CD14-positive monocyte (primary cell): ENCODE data around the gene INCENP. TPM values are rescaled to one million over a fixed set of nuclear protein-coding genes. Genes with fewer than 3 reads are reported as not detected.

Source experiments
- DNase-seq, 3 donors: peaks; one replicate each; pipeline ENCODE4 v3.0.0-alpha.2; 2011 to 2022
- H2AFZ ChIP-seq: 2 replicates; pipeline ENCODE4 v1.6.0; 2012; ENCODE audit warnings: mild to moderate bottlenecking, low read depth, low read length, inconsistent platforms; ENCODE audit not compliant: insufficient read depth, poor library complexity, severe bottlenecking
- H3K27ac ChIP-seq, 2 donors: 1 replicate in 1 of 2; 2 replicates in 1 of 2; pipeline ENCODE4 v1.5.1; 2012 to 2013; ENCODE audit warnings: low read length in 2 of 2, control low read depth in 1 of 2, inconsistent platforms in 1 of 2, low read depth in 1 of 2, mild to moderate bottlenecking in 1 of 2
- H3K27me3 ChIP-seq, 2 donors: one replicate each; pipeline versions ENCODE4 v1.6.0 to v1.6.1; 2011 to 2013; ENCODE audit warnings: low read length in 2 of 2; ENCODE audit not compliant: control insufficient read depth in 2 of 2, insufficient read depth in 2 of 2
- H3K36me3 ChIP-seq, 2 donors: replicated peaks in 1 of 2; 1 replicate in 1 of 2; 2 replicates in 1 of 2; pipeline versions ENCODE4 v1.5.1 to v1.6.1; 2012 to 2013; ENCODE audit warnings: low read length in 2 of 2, control low read depth in 1 of 2, inconsistent platforms in 1 of 2, mild to moderate bottlenecking in 1 of 2; ENCODE audit not compliant: insufficient read depth in 2 of 2, control insufficient read depth in 1 of 2
- H3K4me1 ChIP-seq, 2 donors: 1 replicate in 1 of 2; 2 replicates in 1 of 2; pipeline versions ENCODE4 v1.5.1 to v1.6.1; 2012 to 2013; ENCODE audit warnings: low read length in 2 of 2, control low read depth in 1 of 2, inconsistent platforms in 1 of 2, mild to moderate bottlenecking in 1 of 2, moderate library complexity in 1 of 2; ENCODE audit not compliant: insufficient read depth in 2 of 2, control insufficient read depth in 1 of 2
- H3K4me2 ChIP-seq: replicated peaks from 2 replicates; pipeline ENCODE3; 2012; ENCODE audit warnings: low read length, moderate library complexity, mild to moderate bottlenecking; ENCODE audit not compliant: poor library complexity, severe bottlenecking; ENCODE audit errors: extremely low read depth
- H3K4me3 ChIP-seq, 3 experiments: fragments of 200-600 bp in 1 of 3; sonication (generic) in 1 of 3; replicated peaks in 1 of 3; 1 replicate in 2 of 3; 2 replicates in 1 of 3; pipeline ENCODE4 v1.5.1; 2011 to 2013; ENCODE audit warnings: low read length in 3 of 3, mild to moderate bottlenecking in 3 of 3, control low read depth in 2 of 3, low read depth in 2 of 3, inconsistent platforms in 1 of 3, moderate library complexity in 1 of 3
- H3K79me2 ChIP-seq: 2 replicates; pipeline ENCODE4 v1.6.0; 2012; ENCODE audit warnings: mild to moderate bottlenecking, control low read depth, inconsistent platforms, low read length, moderate library complexity; ENCODE audit not compliant: insufficient read depth
- H3K9ac ChIP-seq: 2 replicates; pipeline ENCODE4 v1.6.0; 2017; ENCODE audit warnings: low read length, mild to moderate bottlenecking; ENCODE audit not compliant: insufficient read depth, poor library complexity, severe bottlenecking
- H3K9me3 ChIP-seq, 2 donors: replicated peaks in 1 of 2; 1 replicate in 1 of 2; 2 replicates in 1 of 2; pipeline versions ENCODE4 v1.5.1 to v1.6.1; 2012 to 2013; ENCODE audit warnings: low read length in 2 of 2, control low read depth in 1 of 2; ENCODE audit not compliant: control insufficient read depth in 1 of 2, insufficient read depth in 1 of 2
- H4K20me1 ChIP-seq: 2 replicates; pipeline ENCODE4 v1.6.0; 2012; ENCODE audit warnings: mild to moderate bottlenecking, low read length, control low read depth, moderate library complexity; ENCODE audit not compliant: insufficient read depth
- H3K27ac Mint-ChIP-seq, 7 donors: one replicate each; pipeline ENCODE4 v1.8.0; 2020; ENCODE audit warnings: mild to moderate bottlenecking in 7 of 7, mixed read lengths in 7 of 7, moderate library complexity in 6 of 7, inconsistent platforms in 2 of 7
- H3K27me3 Mint-ChIP-seq, 3 donors: one replicate each; pipeline ENCODE4 v1.8.0; 2021 to 2022; ENCODE audit warnings: low read depth in 3 of 3, mild to moderate bottlenecking in 3 of 3, mixed read lengths in 3 of 3, moderate library complexity in 3 of 3, inconsistent platforms in 1 of 3
- H3K36me3 Mint-ChIP-seq, 2 donors: one replicate each; pipeline ENCODE4 v1.8.0; 2020; ENCODE audit warnings: mixed read lengths in 2 of 2, inconsistent platforms in 1 of 2, mild to moderate bottlenecking in 1 of 2
- H3K4me1 Mint-ChIP-seq: one replicate; pipeline ENCODE4 v1.8.0; 2020; ENCODE audit warnings: mild to moderate bottlenecking, mixed read lengths
- H3K4me3 Mint-ChIP-seq, 2 donors: one replicate each; pipeline ENCODE4 v1.8.0; 2020; ENCODE audit warnings: mild to moderate bottlenecking in 2 of 2, mixed read lengths in 2 of 2, moderate library complexity in 1 of 2
- H3K9me3 Mint-ChIP-seq, 7 donors: one replicate each; pipeline ENCODE4 v1.8.0; 2020 to 2022; ENCODE audit warnings: mixed read lengths in 7 of 7, mild to moderate bottlenecking in 6 of 7, moderate library complexity in 6 of 7, inconsistent platforms in 2 of 7
- CTCF ChIP-seq: fragments of 200-600 bp; IDR thresholded peaks from one replicate; pipeline ENCODE4 v1.8.0; 2022; ENCODE audit warnings: antibody characterized with exemption, mild to moderate bottlenecking
- WGBS: methylation state at CpG from one replicate; pipeline ENCODE4 v1.1.5; 2013; ENCODE audit warnings: missing lambda C conversion rate; ENCODE audit not compliant: insufficient coverage; 5-methylcytosine and 5-hydroxymethylcytosine counted together
- intact Hi-C, 2 donors: fragments of 100-400 bp; cut with micrococcal nuclease; formaldehyde crosslinking; loops; one replicate each; pipeline versions ENCODE4 v1.15.0 to v1.15.1; 2023
- polyA plus RNA-seq, 3 donors: library from polyadenylated mRNA; depleted of rRNA in 1 of 3; unstranded in 2 of 3; stranded (reverse) in 1 of 3; fragments of 300-500 nt in 2 of 3; fragments of >200 nt in 1 of 3; fragmentation: Illumina TruSeq in 2 of 3; gene quantifications; 1 replicate in 2 of 3; 2 replicates in 1 of 3; pipeline ENCODE4 v1.2.3, GENCODE V29; 2012 to 2021

The INCENP gene
- polyA plus RNA-seq, 3 donors: 0.75 to 7.0 (median 1.0) TPM

- Histone ChIP-seq H4K20me1 (no peaks in the 10 kb centered on the region), H3K27ac (no peak overlapping the region), H3K9ac (no peak overlapping the region), H3K9me3 (no peaks in the 10 kb centered on the region), H3K27me3 (no peaks in the 10 kb centered on the region), H3K79me2 (no peaks in the 10 kb centered on the region), H3K4me1 (no peaks in the 10 kb centered on the region), H3K4me3 (no peak overlapping the region), H3K36me3 (no peaks in the 10 kb centered on the region), H3K4me2 (no peak overlapping the region), H2AFZ (no peak overlapping the region)
- H3K36me3 Mint-ChIP-seq: no peaks in the 10 kb centered on the region
- peaks cover 0 to 12% (median 12%) of the 10 kb centered on the region in 3 donors for H3K27me3 Mint-ChIP-seq
- 86% methylated on average over 2 of the region's 2 CpGs for WGBS
- no peak for DNase-seq
- no peak for TF ChIP-seq CTCF
- H3K4me3 Mint-ChIP-seq: no peak overlapping the region
- H3K27ac Mint-ChIP-seq: no peak overlapping the region
- intact Hi-C loops: no loop called here
- peaks cover 0 to 10% (median 2%) of the 10 kb centered on the region in 7 donors for H3K9me3 Mint-ChIP-seq
- H3K4me1 Mint-ChIP-seq: no peaks in the 10 kb centered on the region
Observed at GRCh38 chr11:62186195-62186594, 62.4 kb downstream of the INCENP start.

- no peaks in the 10 kb centered on the region for H3K79me2 ChIP-seq
- Mint-ChIP-seq H3K4me1 (no peaks in the 10 kb centered on the region), H3K9me3 (peaks cover 0 to 3% (median 0%) of the 10 kb centered on the region in 7 donors), H3K27me3 (peaks cover 10 to 25% (median 25%) of the 10 kb centered on the region in 3 donors), H3K36me3 (no peaks in the 10 kb centered on the region), H3K4me3 (no peak within 1 kb of the TSS), H3K27ac (no peak within 1 kb of the TSS)
- no peaks in the 10 kb centered on the region for H3K4me1 ChIP-seq
- no peak within 1 kb of the TSS for H3K9ac ChIP-seq
- H3K27me3 ChIP-seq: no peaks in the 10 kb centered on the region
- H3K9me3 ChIP-seq: no peaks in the 10 kb centered on the region
- H2AFZ ChIP-seq: no peak within 1 kb of the TSS
- TF ChIP-seq CTCF: no peak
- H3K4me3 ChIP-seq: no peak within 1 kb of the TSS
- DNase-seq: no peak
- H4K20me1 ChIP-seq: no peaks in the 10 kb centered on the region
- no peak within 1 kb of the TSS for H3K27ac ChIP-seq
- no peak within 1 kb of the TSS for H3K4me2 ChIP-seq
- intact Hi-C loops: no loop called here
- WGBS: 82% methylated on average over 7 of the region's 9 CpGs
- no peaks in the 10 kb centered on the region for H3K36me3 ChIP-seq
Observed at GRCh38 chr11:62190011-62190410, 66.2 kb downstream of the INCENP start, which contains the start of gene SCGB1D1. TSS of gene SCGB1D1 (plus strand) at chr11:62190216. CDS start at chr11:62190285, 69 bp downstream.
